ENCODE results near the gene MAJIN.

The MAJIN gene

DNA sequence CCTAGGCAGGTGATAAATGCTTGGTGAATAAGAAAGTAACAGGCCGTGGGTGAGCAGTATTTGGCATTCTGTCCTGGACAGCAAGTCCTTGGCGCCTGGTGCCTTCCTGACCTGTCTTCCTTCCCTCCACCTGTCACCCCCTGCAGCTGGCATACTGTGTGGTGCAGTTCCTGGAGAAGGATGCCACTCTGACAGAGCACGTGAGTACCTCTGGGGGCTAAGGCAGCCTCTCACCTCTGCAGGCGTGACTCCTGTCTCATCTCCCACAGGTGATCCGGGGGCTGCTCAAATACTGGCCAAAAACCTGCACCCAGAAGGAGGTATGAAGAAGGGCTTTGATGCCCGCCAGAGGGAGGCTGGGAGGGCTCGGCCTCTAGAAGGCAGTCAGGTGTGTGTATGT, 40.6 kb downstream of the MAJIN start:
- Histone ChIP-seq H3K36me3 (ENCODE audit: control insufficient read depth in 2 of 2, insufficient read depth in 1 of 2, low read length in 2 of 2) (peaks cover 0 to 76% of the 10 kb centered on the region in 2 experiments; a peak in 1 of 3 replicates), H3K27ac (ENCODE audit: extremely low read depth, low read depth, low read length) (no peak overlapping the region), H3K4me3 (ENCODE audit: low read depth, low read length) (no peak overlapping the region), H3K4me1 (ENCODE audit: control insufficient read depth, insufficient read depth, low read length) (no peaks in the 10 kb centered on the region), H3K9me3 (ENCODE audit: control insufficient read depth, insufficient read depth, low read depth, low read length) (no peaks in the 10 kb centered on the region)
- ChIA-PET POLR2A (no interaction called here), CTCF (interaction anchor here (0.6 kb wide), 2 partner anchors 37 to 66 kb away, joined by 3 read pairs; partner anchors contain the start of gene BATF2)
- TF ChIP-seq FEZF1 (tag by site-specific recombination; IDR thresholded peaks at IDR 0.05) (no peak), MYNN (tag by site-specific recombination; IDR thresholded peaks at IDR 0.05; ENCODE audit: borderline replicate concordance) (no peak), ZNF596 (tag by site-specific recombination; IDR thresholded peaks at IDR 0.05) (no peak), ZNF132 (tag by site-specific recombination; IDR thresholded peaks at IDR 0.05; ENCODE audit: borderline replicate concordance) (no peak), ZNF433 (tag by site-specific recombination; IDR thresholded peaks at IDR 0.05; ENCODE audit: low read depth) (no peak), ZNF19 (tag by site-specific recombination; IDR thresholded peaks at IDR 0.05; ENCODE audit: low read depth) (no peak), ZNF350 (tag by site-specific recombination; IDR thresholded peaks at IDR 0.05) (no peak), ZNF670 (tag by site-specific recombination; IDR thresholded peaks at IDR 0.05; ENCODE audit: low read depth) (no peak), GLI4 (tag by site-specific recombination; IDR thresholded peaks at IDR 0.05) (no peak), ZNF585B (tag by site-specific recombination; IDR thresholded peaks at IDR 0.05) (no peak), ZNF530 (tag by site-specific recombination; IDR thresholded peaks at IDR 0.05; ENCODE audit: low read depth) (no peak), ZNF830 (tag by site-specific recombination; IDR thresholded peaks at IDR 0.05; ENCODE audit: low read depth) (no peak), ZNF248 (tag by site-specific recombination; IDR thresholded peaks at IDR 0.05) (no peak), ZNF394 (tag by site-specific recombination; IDR thresholded peaks at IDR 0.05; ENCODE audit: borderline replicate concordance) (no peak)
- TF ChIP-seq, protein P1, sequence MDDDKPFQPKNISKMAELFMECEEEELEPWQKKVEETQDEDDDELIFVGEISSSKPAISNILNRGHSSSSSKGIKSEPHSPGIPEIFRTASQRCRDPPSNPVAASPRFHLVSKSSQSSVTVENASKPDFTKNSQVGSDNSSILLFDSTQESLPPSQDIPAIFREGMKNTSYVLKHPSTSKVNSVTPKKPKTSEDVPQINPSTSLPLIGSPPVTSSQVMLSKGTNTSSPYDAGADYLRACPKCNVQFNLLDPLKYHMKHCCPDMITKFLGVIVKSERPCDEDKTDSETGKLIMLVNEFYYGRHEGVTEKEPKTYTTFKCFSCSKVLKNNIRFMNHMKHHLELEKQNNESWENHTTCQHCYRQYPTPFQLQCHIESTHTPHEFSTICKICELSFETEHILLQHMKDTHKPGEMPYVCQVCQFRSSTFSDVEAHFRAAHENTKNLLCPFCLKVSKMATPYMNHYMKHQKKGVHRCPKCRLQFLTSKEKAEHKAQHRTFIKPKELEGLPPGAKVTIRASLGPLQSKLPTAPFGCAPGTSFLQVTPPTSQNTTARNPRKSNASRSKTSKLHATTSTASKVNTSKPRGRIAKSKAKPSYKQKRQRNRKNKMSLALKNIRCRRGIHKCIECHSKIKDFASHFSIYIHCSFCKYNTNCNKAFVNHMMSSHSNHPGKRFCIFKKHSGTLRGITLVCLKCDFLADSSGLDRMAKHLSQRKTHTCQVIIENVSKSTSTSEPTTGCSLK (tag by site-specific recombination; IDR thresholded peaks at IDR 0.05): no peak
- TF ChIP-seq, protein P2, sequence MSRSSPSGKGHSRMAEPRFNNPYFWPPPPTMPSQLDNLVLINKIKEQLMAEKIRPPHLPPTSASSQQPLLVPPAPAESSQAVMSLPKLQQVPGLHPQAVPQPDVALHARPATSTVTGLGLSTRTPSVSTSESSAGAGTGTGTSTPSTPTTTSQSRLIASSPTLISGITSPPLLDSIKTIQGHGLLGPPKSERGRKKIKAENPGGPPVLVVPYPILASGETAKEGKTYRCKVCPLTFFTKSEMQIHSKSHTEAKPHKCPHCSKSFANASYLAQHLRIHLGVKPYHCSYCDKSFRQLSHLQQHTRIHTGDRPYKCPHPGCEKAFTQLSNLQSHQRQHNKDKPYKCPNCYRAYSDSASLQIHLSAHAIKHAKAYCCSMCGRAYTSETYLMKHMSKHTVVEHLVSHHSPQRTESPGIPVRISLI (tag by site-specific recombination; IDR thresholded peaks at IDR 0.05): no peak
- TF ChIP-seq, protein P3, sequence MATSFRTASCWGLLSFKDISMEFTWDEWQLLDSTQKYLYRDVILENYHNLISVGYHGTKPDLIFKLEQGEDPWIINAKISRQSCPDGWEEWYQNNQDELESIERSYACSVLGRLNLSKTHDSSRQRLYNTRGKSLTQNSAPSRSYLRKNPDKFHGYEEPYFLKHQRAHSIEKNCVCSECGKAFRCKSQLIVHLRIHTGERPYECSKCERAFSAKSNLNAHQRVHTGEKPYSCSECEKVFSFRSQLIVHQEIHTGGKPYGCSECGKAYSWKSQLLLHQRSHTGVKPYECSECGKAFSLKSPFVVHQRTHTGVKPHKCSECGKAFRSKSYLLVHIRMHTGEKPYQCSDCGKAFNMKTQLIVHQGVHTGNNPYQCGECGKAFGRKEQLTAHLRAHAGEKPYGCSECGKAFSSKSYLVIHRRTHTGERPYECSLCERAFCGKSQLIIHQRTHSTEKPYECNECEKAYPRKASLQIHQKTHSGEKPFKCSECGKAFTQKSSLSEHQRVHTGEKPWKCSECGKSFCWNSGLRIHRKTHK (tag by site-specific recombination; IDR thresholded peaks at IDR 0.05): no peak
- TF ChIP-seq, protein P4, sequence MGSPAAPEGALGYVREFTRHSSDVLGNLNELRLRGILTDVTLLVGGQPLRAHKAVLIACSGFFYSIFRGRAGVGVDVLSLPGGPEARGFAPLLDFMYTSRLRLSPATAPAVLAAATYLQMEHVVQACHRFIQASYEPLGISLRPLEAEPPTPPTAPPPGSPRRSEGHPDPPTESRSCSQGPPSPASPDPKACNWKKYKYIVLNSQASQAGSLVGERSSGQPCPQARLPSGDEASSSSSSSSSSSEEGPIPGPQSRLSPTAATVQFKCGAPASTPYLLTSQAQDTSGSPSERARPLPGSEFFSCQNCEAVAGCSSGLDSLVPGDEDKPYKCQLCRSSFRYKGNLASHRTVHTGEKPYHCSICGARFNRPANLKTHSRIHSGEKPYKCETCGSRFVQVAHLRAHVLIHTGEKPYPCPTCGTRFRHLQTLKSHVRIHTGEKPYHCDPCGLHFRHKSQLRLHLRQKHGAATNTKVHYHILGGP (tag by site-specific recombination; IDR thresholded peaks at IDR 0.05): no peak
- TF ChIP-seq, protein P5, sequence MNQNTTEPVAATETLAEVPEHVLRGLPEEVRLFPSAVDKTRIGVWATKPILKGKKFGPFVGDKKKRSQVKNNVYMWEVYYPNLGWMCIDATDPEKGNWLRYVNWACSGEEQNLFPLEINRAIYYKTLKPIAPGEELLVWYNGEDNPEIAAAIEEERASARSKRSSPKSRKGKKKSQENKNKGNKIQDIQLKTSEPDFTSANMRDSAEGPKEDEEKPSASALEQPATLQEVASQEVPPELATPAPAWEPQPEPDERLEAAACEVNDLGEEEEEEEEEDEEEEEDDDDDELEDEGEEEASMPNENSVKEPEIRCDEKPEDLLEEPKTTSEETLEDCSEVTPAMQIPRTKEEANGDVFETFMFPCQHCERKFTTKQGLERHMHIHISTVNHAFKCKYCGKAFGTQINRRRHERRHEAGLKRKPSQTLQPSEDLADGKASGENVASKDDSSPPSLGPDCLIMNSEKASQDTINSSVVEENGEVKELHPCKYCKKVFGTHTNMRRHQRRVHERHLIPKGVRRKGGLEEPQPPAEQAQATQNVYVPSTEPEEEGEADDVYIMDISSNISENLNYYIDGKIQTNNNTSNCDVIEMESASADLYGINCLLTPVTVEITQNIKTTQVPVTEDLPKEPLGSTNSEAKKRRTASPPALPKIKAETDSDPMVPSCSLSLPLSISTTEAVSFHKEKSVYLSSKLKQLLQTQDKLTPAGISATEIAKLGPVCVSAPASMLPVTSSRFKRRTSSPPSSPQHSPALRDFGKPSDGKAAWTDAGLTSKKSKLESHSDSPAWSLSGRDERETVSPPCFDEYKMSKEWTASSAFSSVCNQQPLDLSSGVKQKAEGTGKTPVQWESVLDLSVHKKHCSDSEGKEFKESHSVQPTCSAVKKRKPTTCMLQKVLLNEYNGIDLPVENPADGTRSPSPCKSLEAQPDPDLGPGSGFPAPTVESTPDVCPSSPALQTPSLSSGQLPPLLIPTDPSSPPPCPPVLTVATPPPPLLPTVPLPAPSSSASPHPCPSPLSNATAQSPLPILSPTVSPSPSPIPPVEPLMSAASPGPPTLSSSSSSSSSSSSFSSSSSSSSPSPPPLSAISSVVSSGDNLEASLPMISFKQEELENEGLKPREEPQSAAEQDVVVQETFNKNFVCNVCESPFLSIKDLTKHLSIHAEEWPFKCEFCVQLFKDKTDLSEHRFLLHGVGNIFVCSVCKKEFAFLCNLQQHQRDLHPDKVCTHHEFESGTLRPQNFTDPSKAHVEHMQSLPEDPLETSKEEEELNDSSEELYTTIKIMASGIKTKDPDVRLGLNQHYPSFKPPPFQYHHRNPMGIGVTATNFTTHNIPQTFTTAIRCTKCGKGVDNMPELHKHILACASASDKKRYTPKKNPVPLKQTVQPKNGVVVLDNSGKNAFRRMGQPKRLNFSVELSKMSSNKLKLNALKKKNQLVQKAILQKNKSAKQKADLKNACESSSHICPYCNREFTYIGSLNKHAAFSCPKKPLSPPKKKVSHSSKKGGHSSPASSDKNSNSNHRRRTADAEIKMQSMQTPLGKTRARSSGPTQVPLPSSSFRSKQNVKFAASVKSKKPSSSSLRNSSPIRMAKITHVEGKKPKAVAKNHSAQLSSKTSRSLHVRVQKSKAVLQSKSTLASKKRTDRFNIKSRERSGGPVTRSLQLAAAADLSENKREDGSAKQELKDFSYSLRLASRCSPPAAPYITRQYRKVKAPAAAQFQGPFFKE (tag by site-specific recombination; IDR thresholded peaks at IDR 0.05; ENCODE audit: borderline replicate concordance): no peak

Measured in HEK293 (cell line).